SKM-1 (cell line): ENCODE data around the gene ASPA.

Source experiments
- DNase-seq: peaks from one replicate; lab custom pipeline; 2025; ENCODE audit not compliant: unreplicated experiment; lab: John Stamatoyannopoulos, UW

ASPA gene

GRCh38 chr17:3532859-3533142, 57.0 kb downstream of the ASPA start:
- DNase-seq: no peak

- no peak for DNase-seq
Measured at GRCh38 chr17:3533752-3534151, 58.0 kb downstream of the ASPA start.

- no peak for DNase-seq
Measured at GRCh38 chr17:3534881-3535252, 59.1 kb downstream of the ASPA start.

- no peak for DNase-seq
Measured at GRCh38 chr17:3535253-3535995, 59.6 kb downstream of the ASPA start.

- no peak for DNase-seq
Measured at GRCh38 chr17:3536716-3537115, 60.9 kb downstream of the ASPA start.

- DNase-seq: no peak
Measured at GRCh38 chr17:3539881-3540540, 64.2 kb downstream of the ASPA start.

GRCh38 chr17:3542410-3543088, 66.8 kb downstream of the ASPA start:
- no peak for DNase-seq

GRCh38 chr17:3543453-3543852, 67.7 kb downstream of the ASPA start:
- no peak for DNase-seq

- DNase-seq: no peak
Measured at GRCh38 chr17:3544365-3544764, 68.6 kb downstream of the ASPA start.

- no peak for DNase-seq
Measured at GRCh38 chr17:3545151-3545550, 69.4 kb downstream of the ASPA start.

GRCh38 chr17:3546521-3546920, 70.7 kb downstream of the ASPA start:
- DNase-seq: no peak

GRCh38 chr17:3546997-3547396, 71.2 kb downstream of the ASPA start:
- no peak for DNase-seq

- no peak for DNase-seq
Measured at GRCh38 chr17:3547628-3548027, 71.8 kb downstream of the ASPA start.

- DNase-seq: no peak
Measured at GRCh38 chr17:3549610-3550162, 73.9 kb downstream of the ASPA start.

GRCh38 chr17:3551189-3551588, 75.4 kb downstream of the ASPA start:
- no peak for DNase-seq

- DNase-seq: no peak
Measured at GRCh38 chr17:3552916-3553315, 77.1 kb downstream of the ASPA start.
